ENCODE results near the gene SCCPDH. TPM values are rescaled to one million over a fixed set of nuclear protein-coding genes. Genes with fewer than 3 reads are reported as not detected.
A peak's percentile ranks its signal among the peaks of the same experiment; 100 is the strongest.
"Not testable (repeated sequence)": the region's sequence is repeated elsewhere in the genome, so short reads cannot be mapped to it uniquely, and the experiment has no call there.

SCCPDH gene
- total and polyA plus RNA-seq, 3 experiments from 2014 or later, result 20.2 to 41.0 (median 39.5) TPM

- peaks cover 0 to 3% of the 10 kb centered on the region in 2 donors for H3K27me3 Mint-ChIP-seq
- DNase-seq, result no peak
- no peaks in the 10 kb centered on the region for H3K4me1 Mint-ChIP-seq
- ChIA-PET POLR2A (no interaction called here), CTCF (no interaction called here)
- no peak overlapping the region for H3K27ac Mint-ChIP-seq
- peaks cover 3 to 11% (median 4%) of the 10 kb centered on the region in 5 donors for H3K9me3 Mint-ChIP-seq
- Histone ChIP-seq H3K9me3 (ENCODE audit: low read length) (no peaks in the 10 kb centered on the region), H3K27me3 (ENCODE audit: insufficient read depth, low read length, poor library complexity, severe bottlenecking) (no peaks in the 10 kb centered on the region), H3K27ac (ENCODE audit: low read depth, low read length) (no peak overlapping the region), H3K36me3 (ENCODE audit: insufficient read depth, low read length) (peaks cover 4% of the 10 kb centered on the region), H3K4me3 (ENCODE audit: low read length) (no peak overlapping the region), H3K4me1 (ENCODE audit: insufficient read depth, low read length) (no peaks in the 10 kb centered on the region)
- H3K36me3 Mint-ChIP-seq, result peaks cover 21 to 72% (median 38%) of the 10 kb centered on the region in 3 donors
- H3K4me3 Mint-ChIP-seq, result no peak overlapping the region
Measured at GRCh38 chr1:246735735-246736134, 11.5 kb downstream of the SCCPDH start.

- DNase-seq, result no peak
- Histone ChIP-seq H3K4me3 (ENCODE audit: low read length) (no peak overlapping the region), H3K9me3 (ENCODE audit: low read length) (no peaks in the 10 kb centered on the region), H3K27ac (ENCODE audit: low read depth, low read length) (no peak overlapping the region), H3K27me3 (ENCODE audit: insufficient read depth, low read length, poor library complexity, severe bottlenecking) (no peaks in the 10 kb centered on the region), H3K36me3 (ENCODE audit: insufficient read depth, low read length) (no peaks in the 10 kb centered on the region), H3K4me1 (ENCODE audit: insufficient read depth, low read length) (no peaks in the 10 kb centered on the region)
- peaks cover 0 to 2% of the 10 kb centered on the region in 2 donors for H3K27me3 Mint-ChIP-seq
- H3K4me3 Mint-ChIP-seq, result no peak overlapping the region
- H3K27ac Mint-ChIP-seq, result no peak overlapping the region
- peaks cover 19 to 58% (median 56%) of the 10 kb centered on the region in 3 donors for H3K36me3 Mint-ChIP-seq
- CTCF ChIA-PET, result no interaction called here
- H3K9me3 Mint-ChIP-seq, result peaks cover 6 to 27% (median 15%) of the 10 kb centered on the region in 5 donors
- H3K4me1 Mint-ChIP-seq, result no peaks in the 10 kb centered on the region
- POLR2A ChIA-PET, result no interaction called here
Measured at GRCh38 chr1:246742396-246742795, 18.2 kb downstream of the SCCPDH start.

GRCh38 chr1:246746155-246746554 is 21.9 kb downstream of the SCCPDH start:
- CTCF ChIA-PET; H3K27me3 ChIP-seq (ENCODE audit: insufficient read depth, low read length, poor library complexity, severe bottlenecking); DNase-seq; H3K27me3 Mint-ChIP-seq; H3K4me1 ChIP-seq (ENCODE audit: insufficient read depth, low read length); POLR2A ChIA-PET; H3K4me3 ChIP-seq (ENCODE audit: low read length); H3K4me1 Mint-ChIP-seq; H3K27ac ChIP-seq (ENCODE audit: low read depth, low read length); H3K36me3 ChIP-seq (ENCODE audit: insufficient read depth, low read length); H3K9me3 ChIP-seq (ENCODE audit: low read length); H3K4me3 Mint-ChIP-seq; H3K27ac Mint-ChIP-seq: not testable (repeated sequence)
- Mint-ChIP-seq H3K9me3 (peaks cover 6 to 17% (median 11%) of the 10 kb centered on the region in 5 donors), H3K36me3 (peaks cover 20 to 34% (median 33%) of the 10 kb centered on the region in 3 donors)

DNA sequence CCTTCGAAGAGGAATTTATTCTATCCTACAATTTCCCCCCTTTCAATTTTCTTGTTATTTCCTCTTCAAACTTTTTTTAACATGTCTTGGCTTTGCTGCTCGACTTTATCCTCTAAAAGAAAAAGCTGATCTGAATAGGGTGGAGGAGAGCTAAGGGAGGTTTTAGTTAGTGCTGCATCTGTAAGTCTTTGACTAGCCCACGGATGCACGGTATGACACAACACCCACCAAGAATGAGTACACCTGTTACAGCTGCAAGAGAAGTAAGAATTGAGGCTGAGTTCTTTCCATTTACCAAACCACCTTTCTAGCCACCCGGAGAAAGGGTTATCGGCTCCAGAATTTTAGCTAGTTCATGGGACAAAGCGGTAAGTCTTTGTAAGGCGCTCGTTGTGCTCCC is 23.8 kb downstream of the SCCPDH start:
- Mint-ChIP-seq H3K9me3 (peaks cover 0 to under 1% (median 0%) of the 10 kb centered on the region in 5 donors), H3K4me3 (no peak overlapping the region), H3K27ac (no peak overlapping the region), H3K27me3 (no peaks in the 10 kb centered on the region), H3K36me3 (peaks cover 10 to 17% (median 16%) of the 10 kb centered on the region in 3 donors), H3K4me1 (no peaks in the 10 kb centered on the region)
- ChIA-PET POLR2A (no interaction called here), CTCF (no interaction called here)
- Histone ChIP-seq H3K27ac (ENCODE audit: low read depth, low read length) (no peak overlapping the region), H3K36me3 (ENCODE audit: insufficient read depth, low read length) (no peaks in the 10 kb centered on the region), H3K4me3 (ENCODE audit: low read length) (no peak overlapping the region), H3K4me1 (ENCODE audit: insufficient read depth, low read length) (no peaks in the 10 kb centered on the region), H3K9me3 (ENCODE audit: low read length) (no peaks in the 10 kb centered on the region), H3K27me3 (ENCODE audit: insufficient read depth, low read length, poor library complexity, severe bottlenecking) (no peaks in the 10 kb centered on the region)
- DNase-seq, result no peak

- Histone ChIP-seq H3K9me3 (ENCODE audit: low read length) (no peaks in the 10 kb centered on the region), H3K36me3 (ENCODE audit: insufficient read depth, low read length) (no peaks in the 10 kb centered on the region), H3K4me3 (ENCODE audit: low read length) (no peak overlapping the region), H3K4me1 (ENCODE audit: insufficient read depth, low read length) (no peaks in the 10 kb centered on the region), H3K27ac (ENCODE audit: low read depth, low read length) (no peak overlapping the region), H3K27me3 (ENCODE audit: insufficient read depth, low read length, poor library complexity, severe bottlenecking) (no peaks in the 10 kb centered on the region)
- Mint-ChIP-seq H3K4me1 (no peaks in the 10 kb centered on the region), H3K27me3 (no peaks in the 10 kb centered on the region), H3K9me3 (no peaks in the 10 kb centered on the region), H3K36me3 (peaks cover 10 to 12% (median 10%) of the 10 kb centered on the region in 3 donors), H3K27ac (no peak overlapping the region), H3K4me3 (no peak overlapping the region)
- ChIA-PET CTCF (no interaction called here), POLR2A (no interaction called here)
- no peak for DNase-seq
Measured at GRCh38 chr1:246748867-246749266, 24.7 kb downstream of the SCCPDH start.

GRCh38 chr1:246750752-246751151 is 26.5 kb downstream of the SCCPDH start:
- Histone ChIP-seq H3K27me3 (ENCODE audit: insufficient read depth, low read length, poor library complexity, severe bottlenecking) (no peaks in the 10 kb centered on the region), H3K4me1 (ENCODE audit: insufficient read depth, low read length) (no peaks in the 10 kb centered on the region), H3K4me3 (ENCODE audit: low read length) (no peak overlapping the region), H3K9me3 (ENCODE audit: low read length) (no peaks in the 10 kb centered on the region), H3K27ac (ENCODE audit: low read depth, low read length) (no peak overlapping the region), H3K36me3 (ENCODE audit: insufficient read depth, low read length) (no peaks in the 10 kb centered on the region)
- H3K9me3 Mint-ChIP-seq, result no peaks in the 10 kb centered on the region
- no peaks in the 10 kb centered on the region for H3K4me1 Mint-ChIP-seq
- no peak overlapping the region for H3K4me3 Mint-ChIP-seq
- H3K36me3 Mint-ChIP-seq, result peaks cover 0 to 6% (median 3%) of the 10 kb centered on the region in 3 donors
- H3K27me3 Mint-ChIP-seq, result no peaks in the 10 kb centered on the region
- DNase-seq, result no peak
- CTCF ChIA-PET, result no interaction called here
- no peak overlapping the region for H3K27ac Mint-ChIP-seq
- POLR2A ChIA-PET, result no interaction called here

DNA sequence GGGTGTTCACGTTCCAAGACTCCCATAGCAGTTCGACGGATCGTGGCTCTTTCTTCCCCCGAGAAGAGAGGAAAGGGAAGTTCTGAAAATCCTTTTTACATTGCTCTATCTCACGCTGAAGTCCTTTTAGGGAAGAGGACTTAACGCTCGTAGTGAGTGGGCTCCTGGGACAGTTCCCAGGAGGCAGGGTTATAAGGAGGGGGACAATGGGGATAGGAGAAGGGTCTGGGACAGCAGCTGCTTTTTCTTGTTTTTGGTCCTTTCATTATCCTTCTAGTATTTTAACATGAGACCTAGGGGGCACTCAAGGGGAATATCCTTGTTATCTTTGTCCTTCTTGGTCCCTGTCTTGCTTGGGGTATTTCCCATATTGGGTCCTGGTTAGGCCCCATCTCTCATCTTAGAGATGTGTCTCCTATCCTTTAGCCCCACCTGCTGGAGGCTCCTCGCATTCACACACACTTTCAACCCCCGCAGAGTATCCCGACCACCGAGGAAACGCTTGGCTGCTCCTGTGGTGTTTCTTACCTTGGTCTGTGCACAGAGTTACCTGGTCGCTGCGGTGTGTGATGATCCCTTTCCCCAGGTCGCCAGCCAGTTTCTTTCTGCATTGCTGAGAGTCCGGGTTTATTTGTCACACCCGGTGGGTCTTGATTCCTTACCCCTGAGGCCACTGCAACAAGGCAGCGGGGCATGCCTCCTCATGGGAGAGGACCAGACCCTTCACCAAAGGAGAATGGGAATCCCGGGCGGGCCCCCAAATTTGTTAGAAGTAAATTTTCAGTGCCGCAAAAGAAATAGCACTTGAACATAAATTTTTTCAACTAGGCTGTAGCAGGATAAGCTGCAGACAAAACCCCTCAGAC is 29.7 kb downstream of the SCCPDH start:
- no peak overlapping the region for H3K27ac ChIP-seq (ENCODE audit: low read depth, low read length)
- peaks cover 0 to 2% (median 2%) of the 10 kb centered on the region in 3 donors for H3K36me3 Mint-ChIP-seq
- H3K4me1 Mint-ChIP-seq, result no peaks in the 10 kb centered on the region
- H3K27me3 ChIP-seq (ENCODE audit: insufficient read depth, low read length, poor library complexity, severe bottlenecking), result no peaks in the 10 kb centered on the region
- no peaks in the 10 kb centered on the region for H3K9me3 ChIP-seq (ENCODE audit: low read length)
- peak; percentile 30 to 68 (median 39) for DNase-seq
- no peak overlapping the region for H3K4me3 Mint-ChIP-seq
- H3K27me3 Mint-ChIP-seq, result no peaks in the 10 kb centered on the region
- ChIA-PET CTCF (interaction anchor here (0.8 to 2.0 kb wide), 2 partner anchors 13 to 65 kb away, joined by 3 to 6 read pairs; no protein-coding TSS in a partner anchor), POLR2A (no interaction called here)
- no peaks in the 10 kb centered on the region for H3K36me3 ChIP-seq (ENCODE audit: insufficient read depth, low read length)
- no peaks in the 10 kb centered on the region for H3K9me3 Mint-ChIP-seq
- peak overlapping the region in 1 of 8 donors; percentile 14 for H3K27ac Mint-ChIP-seq
- H3K4me3 ChIP-seq (ENCODE audit: low read length), result no peak overlapping the region
- H3K4me1 ChIP-seq (ENCODE audit: insufficient read depth, low read length), result no peaks in the 10 kb centered on the region

DNA sequence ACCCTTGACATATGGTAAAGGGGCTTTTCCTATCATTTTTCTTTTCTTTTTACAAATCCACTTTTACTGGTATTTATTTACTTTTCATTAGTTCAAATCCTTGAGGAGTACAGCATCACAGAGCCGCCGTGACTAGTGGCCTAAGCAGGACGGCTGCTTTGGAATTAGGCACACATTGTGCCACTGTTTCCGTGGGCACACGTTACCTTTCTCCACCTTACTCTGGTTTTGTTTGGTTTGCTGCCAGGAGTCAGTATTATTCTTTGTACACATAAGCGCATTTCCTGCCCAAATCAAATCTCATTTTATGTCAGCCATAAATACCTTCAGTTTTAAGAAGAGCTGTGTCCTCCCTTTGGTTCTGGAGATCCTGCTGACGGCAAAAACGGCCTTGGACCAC is 31.2 kb downstream of the SCCPDH start:
- no peak for DNase-seq
- no peaks in the 10 kb centered on the region for H3K9me3 ChIP-seq (ENCODE audit: low read length)
- ChIA-PET POLR2A (no interaction called here), CTCF (interaction anchor here (2.0 kb wide), 1 partner anchor 66 kb away, joined by 6 read pairs; no protein-coding TSS in a partner anchor)
- no peaks in the 10 kb centered on the region for H3K27me3 ChIP-seq (ENCODE audit: insufficient read depth, low read length, poor library complexity, severe bottlenecking)
- H3K36me3 ChIP-seq (ENCODE audit: insufficient read depth, low read length), result peaks cover 3% of the 10 kb centered on the region
- Mint-ChIP-seq H3K4me3 (no peak overlapping the region), H3K27ac (no peak overlapping the region), H3K36me3 (peaks cover 0 to 12% (median 5%) of the 10 kb centered on the region in 3 donors), H3K9me3 (no peaks in the 10 kb centered on the region), H3K27me3 (peaks cover 0 to under 1% of the 10 kb centered on the region in 2 donors), H3K4me1 (no peaks in the 10 kb centered on the region)
- no peak overlapping the region for H3K27ac ChIP-seq (ENCODE audit: low read depth, low read length)
- no peak overlapping the region for H3K4me3 ChIP-seq (ENCODE audit: low read length)
- H3K4me1 ChIP-seq (ENCODE audit: insufficient read depth, low read length), result no peaks in the 10 kb centered on the region

Measured in CD8-positive, alpha-beta memory T cell (primary cell).